ENCODE data around the gene SHANK2.

DNA sequence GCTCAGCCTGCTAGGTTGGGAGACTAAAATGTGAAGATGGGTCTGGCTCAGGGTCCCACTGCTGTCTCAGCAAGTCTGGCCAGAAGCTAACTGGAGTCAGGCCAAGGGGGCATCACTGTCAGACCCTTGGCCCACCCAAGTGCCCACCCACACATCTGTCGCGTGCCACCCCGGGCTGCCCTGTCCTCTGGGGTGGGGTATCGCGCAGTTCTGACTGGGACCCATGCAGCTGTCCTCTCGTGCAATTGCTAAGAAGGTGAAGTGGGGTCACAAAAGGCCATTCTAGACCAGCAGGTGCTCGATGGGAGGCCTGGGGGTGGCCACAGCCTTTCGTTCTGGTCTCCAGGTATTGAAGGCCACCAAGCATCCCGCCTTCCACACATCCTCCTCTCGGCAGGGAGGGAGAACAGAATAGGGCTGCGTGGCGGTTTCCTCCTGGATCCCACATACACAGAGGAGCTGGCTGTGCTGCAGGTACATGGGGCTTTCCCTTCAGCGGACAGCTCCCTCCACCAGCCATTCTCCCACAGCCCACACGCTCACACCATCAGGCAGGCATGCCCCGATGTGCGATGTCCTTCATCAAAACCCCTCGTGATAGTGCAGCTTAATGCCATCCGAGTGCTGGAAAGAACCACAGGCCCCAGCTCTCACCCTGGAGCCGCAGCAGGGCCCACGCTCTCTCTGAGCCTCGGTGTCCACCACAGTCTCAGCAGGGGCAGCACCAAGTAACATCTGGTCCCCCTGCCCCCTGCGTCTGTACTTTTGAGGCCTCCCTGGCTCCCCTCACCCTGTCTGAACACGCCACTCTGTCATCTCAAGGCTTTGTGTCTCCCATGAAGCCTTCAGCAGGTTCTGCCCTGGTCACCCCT, 37.6 kb downstream of the SHANK2 start:
- TF ChIP-seq EZH2 (IDR thresholded peaks at IDR 0.05; ENCODE audit: borderline replicate concordance, low read depth, low read length, severe bottlenecking), result no peak
- TF ChIP-seq, protein P1, sequence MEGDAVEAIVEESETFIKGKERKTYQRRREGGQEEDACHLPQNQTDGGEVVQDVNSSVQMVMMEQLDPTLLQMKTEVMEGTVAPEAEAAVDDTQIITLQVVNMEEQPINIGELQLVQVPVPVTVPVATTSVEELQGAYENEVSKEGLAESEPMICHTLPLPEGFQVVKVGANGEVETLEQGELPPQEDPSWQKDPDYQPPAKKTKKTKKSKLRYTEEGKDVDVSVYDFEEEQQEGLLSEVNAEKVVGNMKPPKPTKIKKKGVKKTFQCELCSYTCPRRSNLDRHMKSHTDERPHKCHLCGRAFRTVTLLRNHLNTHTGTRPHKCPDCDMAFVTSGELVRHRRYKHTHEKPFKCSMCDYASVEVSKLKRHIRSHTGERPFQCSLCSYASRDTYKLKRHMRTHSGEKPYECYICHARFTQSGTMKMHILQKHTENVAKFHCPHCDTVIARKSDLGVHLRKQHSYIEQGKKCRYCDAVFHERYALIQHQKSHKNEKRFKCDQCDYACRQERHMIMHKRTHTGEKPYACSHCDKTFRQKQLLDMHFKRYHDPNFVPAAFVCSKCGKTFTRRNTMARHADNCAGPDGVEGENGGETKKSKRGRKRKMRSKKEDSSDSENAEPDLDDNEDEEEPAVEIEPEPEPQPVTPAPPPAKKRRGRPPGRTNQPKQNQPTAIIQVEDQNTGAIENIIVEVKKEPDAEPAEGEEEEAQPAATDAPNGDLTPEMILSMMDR (IDR thresholded peaks at IDR 0.05; ENCODE audit: borderline replicate concordance, extremely low read depth, low read length, poor library complexity, severe bottlenecking), result no peak

Measured in DND-41 (cell line).